MCF 10A (cell line): ENCODE measurements around the gene TGFB1. TPM values are rescaled to one million over a fixed set of nuclear protein-coding genes. Genes with fewer than 3 reads are reported as not detected.

ENCODE experiments used
- BruUV-seq: library from RNA; stranded (reverse); fragments of 400-500 nt; replicated peaks from 2 replicates; lab custom pipeline; 2021; lab: Mats Ljungman, UMichigan
- CTCF ChIA-PET: fragments of 300-600 bp; sonication (Branson Sonifier 250); formaldehyde crosslinking; extraction: SDS; loops from one replicate; lab custom pipeline; 2021; ENCODE audit warnings: antibody characterized with exemption, inconsistent platforms; lab: Yijun Ruan, JAX
- POLR2A ChIA-PET: fragments of 300-600, 350-650 bp; sonication (Branson Sonifier 250); formaldehyde crosslinking; extraction: SDS; loops from one replicate; lab custom pipeline; 2020; ENCODE audit warnings: antibody characterized with exemption, inconsistent platforms; lab: Yijun Ruan, JAX
- DNase-seq: peaks from one replicate; pipeline ENCODE4 v3.0.0-alpha.2; 2018; ENCODE audit not compliant: unreplicated experiment
- H3K27ac Mint-ChIP-seq: one replicate; pipeline ENCODE4 v1.8.0; 2022; ENCODE audit warnings: mild to moderate bottlenecking, low read depth, mixed read lengths; ENCODE audit not compliant: unreplicated experiment
- H3K27me3 Mint-ChIP-seq: one replicate; pipeline ENCODE4 v1.8.0; 2022; ENCODE audit warnings: mixed read lengths; ENCODE audit not compliant: insufficient read depth, unreplicated experiment
- H3K36me3 Mint-ChIP-seq: one replicate; pipeline ENCODE4 v1.8.0; 2022; ENCODE audit warnings: mild to moderate bottlenecking, moderate library complexity, mixed read lengths; ENCODE audit not compliant: insufficient read depth, unreplicated experiment
- H3K4me1 Mint-ChIP-seq: one replicate; pipeline ENCODE4 v1.8.0; 2022; ENCODE audit warnings: mixed read lengths; ENCODE audit not compliant: insufficient read depth, unreplicated experiment
- H3K4me3 Mint-ChIP-seq: one replicate; pipeline ENCODE4 v1.8.0; 2022; ENCODE audit warnings: mild to moderate bottlenecking, moderate library complexity, mixed read lengths; ENCODE audit not compliant: unreplicated experiment
- H3K9me3 Mint-ChIP-seq: one replicate; pipeline ENCODE4 v1.8.0; 2022; ENCODE audit warnings: mixed read lengths; ENCODE audit not compliant: unreplicated experiment
- CTCF ChIP-seq: fragments of 200-600 bp; IDR thresholded peaks from one replicate; pipeline ENCODE4 v1.8.0; 2022; ENCODE audit warnings: antibody characterized with exemption, mild to moderate bottlenecking; ENCODE audit not compliant: unreplicated experiment
- intact Hi-C: fragments of 100-400 bp; cut with micrococcal nuclease; formaldehyde crosslinking; loops from 2 replicates; pipeline ENCODE4 v1.14.1; 2022
- total RNA-seq: library from RNA; stranded (reverse); gene quantifications from 2 replicates; pipeline ENCODE4 v1.2.3, GENCODE V29; 2022

The TGFB1 gene
- total RNA-seq, 1 experiment from 2014 or later: 27.8 TPM

- Mint-ChIP-seq H3K27me3 (no peaks in the 10 kb centered on the region), H3K9me3 (no peaks in the 10 kb centered on the region), H3K36me3 (peaks cover 92% of the 10 kb centered on the region), H3K4me1 (no peaks in the 10 kb centered on the region), H3K4me3 (no peak overlapping the region), H3K27ac (no peak overlapping the region)
- BruUV-seq: no TSS peak
- intact Hi-C loops: no loop called here
- ChIA-PET CTCF (no interaction called here), POLR2A (interaction anchor here (0.6 kb wide), 2 partner anchors 65 to 243 kb away, joined by 3 read pairs; no protein-coding TSS in a partner anchor)
- TF ChIP-seq CTCF: no peak
- no peak for DNase-seq
These were observed 50.9 kb downstream of the TGFB1 start for GRCh38 chr19:41302624-41303351.

DNA sequence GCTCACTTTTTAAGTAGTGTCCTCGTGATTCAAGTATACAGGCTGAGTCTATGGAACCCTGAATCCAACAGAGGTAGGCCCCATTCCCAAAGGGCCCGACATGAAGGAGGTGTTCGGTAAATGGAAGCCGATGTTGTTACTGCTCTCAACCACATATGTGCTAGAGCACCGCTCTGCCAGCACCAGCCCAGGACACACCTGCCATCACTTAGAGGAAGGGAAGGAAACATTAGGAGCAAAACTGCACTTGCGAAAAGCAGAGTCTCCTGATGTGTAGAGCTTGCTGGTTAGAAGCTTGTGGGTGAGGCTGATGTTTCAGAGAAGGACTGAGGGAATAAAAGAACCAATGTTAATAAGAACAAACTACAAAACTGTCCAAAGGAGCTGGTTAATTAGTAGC lies 53.2 kb downstream of the TGFB1 start:
- ChIA-PET CTCF (interaction anchor here (0.7 to 3.8 kb wide), 3 partner anchors 8 to 53 kb away, joined by 4 to 25 read pairs (median 9); no protein-coding TSS in a partner anchor), POLR2A (interaction anchor here (0.9 to 1.5 kb wide), 3 partner anchors 15 to 38 kb away, joined by 3 to 6 read pairs (median 6); partner anchors contain the start of gene HNRNPUL1)
- Mint-ChIP-seq H3K36me3 (peaks cover 92% of the 10 kb centered on the region), H3K9me3 (no peaks in the 10 kb centered on the region), H3K27ac (no peak overlapping the region), H3K4me3 (no peak overlapping the region), H3K27me3 (no peaks in the 10 kb centered on the region), H3K4me1 (no peaks in the 10 kb centered on the region)
- TF ChIP-seq CTCF: no peak
- no peak for DNase-seq
- BruUV-seq: no TSS peak
- intact Hi-C loops: no loop called here

- TF ChIP-seq CTCF: no peak
- BruUV-seq: no TSS peak
- ChIA-PET POLR2A (interaction anchor here (0.6 kb wide), 1 partner anchor 8 kb away, joined by 3 read pairs; no protein-coding TSS in a partner anchor), CTCF (interaction anchor here (0.6 to 3.8 kb wide), 2 partner anchors 8 to 16 kb away, joined by 3 to 25 read pairs; no protein-coding TSS in a partner anchor)
- no peak overlapping the region for H3K27ac Mint-ChIP-seq
- H3K4me3 Mint-ChIP-seq: no peak overlapping the region
- H3K27me3 Mint-ChIP-seq: no peaks in the 10 kb centered on the region
- intact Hi-C loops: no loop called here
- no peaks in the 10 kb centered on the region for H3K9me3 Mint-ChIP-seq
- H3K4me1 Mint-ChIP-seq: no peaks in the 10 kb centered on the region
- H3K36me3 Mint-ChIP-seq: peaks cover 92% of the 10 kb centered on the region
- peak; percentile 14 for DNase-seq
These were observed 54.0 kb downstream of the TGFB1 start for GRCh38 chr19:41299755-41300089.

- intact Hi-C loops: no loop called here
- CTCF ChIA-PET: interaction anchor here (0.6 to 3.8 kb wide), 4 partner anchors 9 to 947 kb away, joined by 3 to 25 read pairs (median 4); no protein-coding TSS in a partner anchor
These were observed 54.5 kb downstream of the TGFB1 start for GRCh38 chr19:41299046-41299754.

More at GRCh38 chr19:41299046-41299754, 54.5 kb downstream of the TGFB1 start:
- H3K27me3 Mint-ChIP-seq: no peaks in the 10 kb centered on the region
- POLR2A ChIA-PET: interaction anchor here (0.6 to 1.4 kb wide), 3 partner anchors 8 to 48 kb away, joined by 3 read pairs; no protein-coding TSS in a partner anchor
- TF ChIP-seq CTCF: no peak
- H3K36me3 Mint-ChIP-seq: peaks cover 92% of the 10 kb centered on the region
- BruUV-seq: no TSS peak
- no peaks in the 10 kb centered on the region for H3K9me3 Mint-ChIP-seq
- H3K27ac Mint-ChIP-seq: no peak overlapping the region
- DNase-seq: no peak
- H3K4me1 Mint-ChIP-seq: no peaks in the 10 kb centered on the region
- H3K4me3 Mint-ChIP-seq: no peak overlapping the region
